LNCaP clone FGC (cell line): ENCODE results near the gene CHSY3.

ENCODE experiments used
- DNase-seq: peaks from one replicate; pipeline ENCODE4 v3.0.0-alpha.2; 2011; ENCODE audit warnings: low read depth
- H3K4me3 ChIP-seq: 2 replicates; pipeline ENCODE4 v1.5.1; 2011; ENCODE audit warnings: mild to moderate bottlenecking, low read depth, low read length, control low read depth
- CTCF ChIP-seq: IDR thresholded peaks from 2 replicates; pipeline ENCODE4 v1.5.1; 2012; ENCODE audit warnings: mild to moderate bottlenecking; ENCODE audit not compliant: control insufficient read depth, insufficient read depth; ENCODE audit errors: extremely low read depth

The CHSY3 gene

GRCh38 chr5:130034566-130035210 lies 130.4 kb downstream of the CHSY3 start:
- no peak for DNase-seq
- H3K4me3 ChIP-seq = no peak overlapping the region
- no peak for TF ChIP-seq CTCF

GRCh38 chr5:130035388-130035787 lies 131.1 kb downstream of the CHSY3 start:
- H3K4me3 ChIP-seq = no peak overlapping the region
- TF ChIP-seq CTCF = no peak
- DNase-seq = no peak

- no peak for TF ChIP-seq CTCF
- no peak overlapping the region for H3K4me3 ChIP-seq
- no peak for DNase-seq
Observed at GRCh38 chr5:130037905-130038304, 133.6 kb downstream of the CHSY3 start.

GRCh38 chr5:130043834-130044233 lies 139.6 kb downstream of the CHSY3 start:
- no peak for DNase-seq
- TF ChIP-seq CTCF = no peak
- no peak overlapping the region for H3K4me3 ChIP-seq

GRCh38 chr5:130045334-130045733 lies 141.1 kb downstream of the CHSY3 start:
- no peak overlapping the region for H3K4me3 ChIP-seq
- TF ChIP-seq CTCF = no peak
- no peak for DNase-seq

GRCh38 chr5:130050585-130050984 lies 146.3 kb downstream of the CHSY3 start:
- no peak for TF ChIP-seq CTCF
- no peak for DNase-seq
- no peak overlapping the region for H3K4me3 ChIP-seq

- no peak for TF ChIP-seq CTCF
- DNase-seq = peak; percentile 14
Observed at GRCh38 chr5:130052752-130053151, 148.5 kb downstream of the CHSY3 start.

More at GRCh38 chr5:130052752-130053151, 148.5 kb downstream of the CHSY3 start:
- H3K4me3 ChIP-seq = no peak overlapping the region
